NCI-H146 treated with DMSO at 0.1 percent for 48 hours (cell line): ENCODE data around the gene CHRDL2.

Source experiments
- DNase-seq: peaks from one replicate; lab custom pipeline; 2025; ENCODE audit not compliant: unreplicated experiment; lab: John Stamatoyannopoulos, UW

The CHRDL2 gene

GRCh38 chr11:74687237-74688023, 43.8 kb downstream of the CHRDL2 start:
- no peak for DNase-seq

GRCh38 chr11:74686792-74687191, 44.4 kb downstream of the CHRDL2 start:
- no peak for DNase-seq

DNA sequence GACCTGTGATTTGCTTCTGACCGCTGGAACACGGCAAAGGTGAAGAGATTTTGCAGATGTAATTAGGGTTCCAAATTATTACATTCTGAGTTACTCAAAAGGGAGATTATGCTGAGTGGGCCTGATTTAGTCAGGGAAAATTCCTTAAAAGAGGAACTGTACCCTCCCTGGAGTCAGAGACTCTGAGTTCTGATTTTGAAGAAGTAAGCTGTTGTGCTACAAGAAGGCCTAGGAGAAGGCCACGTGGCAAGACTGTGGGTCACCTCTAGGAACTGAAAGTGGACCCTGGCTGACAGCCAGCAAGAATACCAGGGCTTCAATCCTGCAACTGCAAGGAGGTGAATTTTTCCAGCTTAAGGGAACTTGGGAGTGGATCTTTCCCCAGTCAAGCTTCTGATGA, 45.3 kb downstream of the CHRDL2 start:
- DNase-seq, result no peak

DNA sequence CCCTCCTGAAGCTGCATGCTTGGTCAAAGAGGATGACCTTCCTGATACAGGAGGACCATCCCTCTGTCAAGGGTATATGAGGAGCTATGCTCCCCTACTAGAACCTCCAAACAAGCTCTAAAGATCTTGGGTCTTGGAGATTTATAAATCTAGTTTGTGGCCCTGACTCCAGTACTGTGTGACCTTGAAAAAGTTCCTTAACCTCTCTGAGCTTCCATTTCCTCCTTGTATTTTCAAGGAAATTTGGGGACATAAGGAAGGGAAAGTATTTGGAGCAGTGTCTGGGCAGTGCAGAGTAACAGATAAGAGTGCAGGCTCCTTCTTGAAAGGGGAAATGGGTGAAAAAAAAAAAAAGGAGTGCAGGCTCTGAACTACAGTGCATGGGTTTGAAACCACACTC, 45.9 kb downstream of the CHRDL2 start:
- no peak for DNase-seq

DNA sequence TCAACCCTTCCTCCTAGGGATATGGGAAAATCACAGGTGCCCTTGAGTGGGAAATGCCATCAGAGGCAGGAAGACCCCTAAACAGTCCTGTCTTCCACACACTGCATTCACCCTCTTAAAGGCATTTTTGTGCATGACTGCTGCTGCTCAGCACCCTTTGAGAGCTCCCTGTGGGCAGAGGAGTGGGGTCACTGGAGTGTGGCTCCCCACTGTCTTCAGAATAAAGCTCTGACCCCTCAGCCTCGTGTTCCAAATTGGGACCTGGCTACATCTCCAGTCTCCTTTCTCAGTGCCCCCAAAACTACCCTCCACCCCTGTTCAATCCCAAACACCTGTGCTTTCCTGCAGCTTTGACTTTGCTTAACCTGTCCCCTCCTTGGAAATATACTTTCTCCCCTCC, 46.6 kb downstream of the CHRDL2 start:
- DNase-seq, result no peak

DNA sequence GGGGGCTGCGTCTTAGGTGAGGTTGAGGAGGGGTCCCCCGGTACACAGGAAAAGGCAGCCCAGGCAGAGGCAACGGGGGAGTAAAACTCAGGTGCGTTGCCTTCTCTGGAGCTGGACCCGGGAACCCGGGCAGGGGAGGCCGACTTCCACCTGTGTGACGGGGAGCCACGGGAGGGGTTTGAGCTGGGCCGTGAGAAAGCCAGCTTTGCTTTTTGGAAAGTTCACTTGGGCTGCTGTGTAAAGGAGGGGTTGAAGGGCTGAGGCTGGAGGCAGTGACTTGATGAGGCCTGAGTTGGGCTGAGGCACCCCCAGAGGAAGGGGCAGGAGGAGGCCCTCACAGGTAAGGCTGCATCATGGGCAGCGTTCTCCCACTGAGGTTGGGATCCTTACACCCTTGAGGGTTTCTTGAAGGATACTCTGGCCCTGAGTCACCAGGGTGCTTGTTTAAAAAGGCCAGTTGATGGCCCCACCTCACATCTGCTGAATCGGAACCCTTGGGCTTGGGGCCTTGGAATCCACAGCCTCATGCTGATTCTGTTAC, 47.2 kb downstream of the CHRDL2 start:
- no peak for DNase-seq

GRCh38 chr11:74683279-74683871, 47.9 kb downstream of the CHRDL2 start:
- no peak for DNase-seq

- DNase-seq, result no peak
These were observed 48.4 kb downstream of the CHRDL2 start for GRCh38 chr11:74682731-74683278.

- DNase-seq, result no peak
These were observed 49.3 kb downstream of the CHRDL2 start for GRCh38 chr11:74681686-74682651.

- DNase-seq, result no peak
These were observed 50.3 kb downstream of the CHRDL2 start for GRCh38 chr11:74680703-74681531.

DNA sequence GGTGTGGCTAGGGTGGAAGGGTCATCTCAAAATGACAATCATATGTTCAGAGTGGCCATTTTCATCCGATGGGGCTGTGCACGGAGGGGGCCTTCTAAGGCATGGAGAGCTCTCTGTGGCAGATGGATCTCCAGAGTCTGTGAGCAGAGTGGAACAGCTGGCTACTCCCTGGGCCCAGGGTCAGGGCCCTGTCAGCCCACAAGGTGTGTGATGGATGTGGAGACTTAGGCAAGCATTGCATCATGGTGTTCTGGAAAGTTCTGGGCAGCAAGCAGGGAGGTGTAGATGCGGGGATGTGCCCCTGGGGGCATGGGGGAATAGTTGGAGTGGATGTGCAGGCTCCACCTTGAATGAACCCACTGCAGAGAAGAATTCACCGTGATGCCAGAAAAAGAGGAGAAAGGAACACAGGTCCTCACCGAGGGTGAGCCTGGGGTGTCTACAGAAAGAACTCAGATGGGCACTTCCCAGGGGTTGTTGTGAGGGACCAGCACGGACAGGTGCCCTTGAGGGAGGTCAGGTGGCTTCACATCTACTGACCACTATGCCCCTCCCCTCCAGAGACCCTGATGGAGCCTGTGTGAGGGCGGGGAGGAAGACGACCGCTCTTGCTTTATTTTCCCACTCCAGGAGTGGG, 51.1 kb downstream of the CHRDL2 start:
- DNase-seq, result no peak

DNA sequence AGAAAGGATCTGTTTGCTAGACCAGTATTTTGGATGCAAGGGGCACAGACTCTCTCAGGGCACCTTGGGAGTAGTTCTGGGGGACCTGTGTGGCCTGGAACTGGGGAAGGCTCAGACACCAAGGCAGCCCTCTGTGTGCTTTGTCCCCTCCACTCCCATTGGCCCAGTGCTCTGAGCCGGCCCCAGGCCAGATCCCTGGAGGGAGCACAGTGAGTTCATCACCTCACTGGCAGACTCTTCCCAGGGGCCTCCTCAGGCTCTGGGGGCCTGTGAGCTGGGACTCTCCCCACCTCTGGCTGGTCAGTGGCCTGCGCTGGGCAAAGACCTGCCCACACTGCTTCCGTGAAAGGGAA, 51.7 kb downstream of the CHRDL2 start:
- DNase-seq, result no peak

DNA sequence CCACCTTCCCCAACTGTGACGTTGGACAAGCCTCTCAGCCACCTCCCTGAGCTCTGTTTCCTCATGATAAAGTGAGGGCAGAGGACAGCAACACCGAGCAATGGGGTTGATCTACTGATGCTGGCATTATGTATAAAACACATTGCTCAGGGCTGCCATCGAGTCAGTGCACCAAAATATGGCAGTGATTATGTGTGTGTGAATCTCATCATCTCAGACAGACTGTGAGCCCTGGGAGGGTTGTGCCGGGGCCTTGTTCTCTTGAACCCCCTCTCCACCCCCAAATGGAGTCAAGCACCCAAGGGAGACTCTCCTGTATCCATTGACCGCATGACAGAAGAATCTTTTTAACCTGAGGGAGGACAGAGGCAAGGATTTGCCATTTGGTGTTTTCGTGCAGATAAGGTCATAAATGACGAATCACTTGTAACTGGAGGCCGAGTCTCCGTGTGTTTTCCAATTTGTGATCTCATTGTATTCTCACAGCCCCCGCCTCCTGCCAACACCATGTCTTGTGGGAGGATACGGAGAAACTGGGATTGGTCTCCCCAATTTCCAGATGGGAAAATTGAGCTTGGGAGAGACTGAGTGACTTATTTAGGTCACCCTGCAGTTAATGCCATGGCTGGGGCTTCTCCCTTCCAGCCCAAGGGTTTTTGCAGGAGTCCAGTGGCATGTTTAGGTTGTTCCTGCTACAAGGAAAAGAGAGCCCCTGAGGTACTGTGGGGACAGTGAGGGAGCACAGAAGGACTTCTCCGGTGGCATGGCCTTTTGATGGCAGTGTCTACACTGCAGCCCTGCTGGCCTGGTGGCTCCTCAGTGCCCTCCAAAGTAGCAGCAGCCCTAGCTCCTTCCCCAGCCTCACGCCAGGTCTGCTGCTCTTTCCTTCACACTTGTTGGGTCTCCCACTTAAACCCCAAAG, 52.4 kb downstream of the CHRDL2 start:
- no peak for DNase-seq

GRCh38 chr11:74678041-74678440, 53.2 kb downstream of the CHRDL2 start:
- no peak for DNase-seq

DNA sequence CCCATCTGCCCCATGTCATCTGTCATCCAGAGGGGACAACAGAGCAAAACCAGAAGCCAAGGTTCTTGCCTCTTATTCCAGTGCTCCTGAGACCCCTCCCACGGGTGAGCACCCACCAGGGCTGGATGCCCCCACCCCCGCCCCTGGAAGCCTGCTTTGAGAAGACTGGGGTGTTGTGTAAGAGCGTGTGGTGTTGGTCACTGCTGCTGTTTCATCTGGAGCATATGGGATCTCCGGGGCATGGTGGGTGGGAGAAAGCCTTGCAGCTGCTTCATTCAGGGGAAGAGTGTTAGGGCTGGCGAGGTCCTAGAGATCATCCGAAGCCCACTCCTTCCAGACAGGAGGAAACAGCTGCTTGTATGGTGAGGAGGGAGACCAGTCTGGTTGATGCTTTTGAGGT, 54.1 kb downstream of the CHRDL2 start:
- no peak for DNase-seq

DNA sequence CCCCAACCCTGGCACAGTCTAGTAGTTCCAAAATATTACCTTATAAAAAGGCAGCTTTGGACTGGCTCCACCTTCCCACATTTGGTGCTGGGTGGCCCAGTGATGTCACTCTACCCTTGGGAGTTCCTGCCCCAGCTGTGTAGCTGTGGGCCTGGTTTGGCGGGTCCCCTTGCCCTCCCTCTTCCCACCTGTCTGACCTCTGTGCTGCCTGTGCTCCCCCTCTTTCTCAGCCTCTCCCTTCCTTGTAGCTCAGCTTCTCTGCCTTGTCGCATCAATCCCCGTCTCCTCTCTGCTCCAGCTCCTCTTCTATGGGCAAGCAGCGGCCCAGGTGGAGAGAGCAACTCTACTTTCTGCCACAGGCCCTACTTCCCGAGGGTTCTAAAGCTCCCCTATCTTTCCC, 54.6 kb downstream of the CHRDL2 start:
- DNase-seq, result no peak

DNA sequence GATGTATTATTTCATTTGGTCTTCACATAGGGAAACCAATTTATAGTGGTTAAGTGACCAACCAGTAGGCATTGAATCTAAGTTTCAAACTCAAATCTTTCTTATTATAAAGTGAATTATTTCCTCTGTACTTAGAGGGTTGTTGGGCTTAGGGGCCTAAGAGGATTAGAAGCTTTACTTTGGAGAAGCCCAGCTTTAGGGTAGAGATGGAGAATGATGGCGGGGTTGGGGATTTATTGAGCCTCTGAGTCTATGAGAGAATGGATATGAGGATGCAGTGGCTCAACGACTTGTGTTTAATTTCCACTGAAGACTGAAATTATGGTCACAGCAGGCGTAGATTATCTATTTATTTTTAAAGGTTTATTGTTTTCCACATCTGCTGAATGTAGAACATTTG, 55.5 kb downstream of the CHRDL2 start:
- DNase-seq, result no peak

GRCh38 chr11:74673693-74674360, 57.4 kb downstream of the CHRDL2 start:
- no peak for DNase-seq
